ENCODE measurements around the gene DPF3. TPM values are rescaled to one million over a fixed set of nuclear protein-coding genes. Genes with fewer than 3 reads are reported as not detected.
A peak's percentile ranks its signal among the peaks of the same experiment; 100 is the strongest.

The DPF3 gene
- total RNA-seq, 6 experiments from 2014 or later = 1.2 to 5.7 (median 2.9) TPM

DNA sequence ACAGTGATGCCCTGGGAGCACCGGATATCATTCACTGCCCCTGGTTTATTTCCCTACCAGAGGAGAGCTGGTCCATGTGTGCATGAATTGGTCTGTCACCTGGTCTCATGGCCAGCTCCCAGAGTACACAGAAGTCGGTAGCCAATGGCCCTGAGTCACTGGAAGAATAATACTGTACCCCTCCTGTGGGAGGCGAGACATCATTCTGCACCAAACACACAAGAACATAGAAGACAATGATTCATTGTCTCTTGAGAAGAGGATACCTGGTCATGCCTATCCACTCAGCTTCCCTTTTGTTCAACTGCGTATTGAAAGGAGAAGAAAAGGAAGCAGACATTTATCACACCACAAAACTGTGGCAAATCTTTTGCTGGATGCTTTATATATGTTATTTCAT lies 216.2 kb downstream of the DPF3 start:
- DNase-seq (no peak), ATAC-seq (no peak)
- Histone ChIP-seq H3K27me3 (no peaks in the 10 kb centered on the region), H3K9me3 (no peaks in the 10 kb centered on the region), H3K4me3 (no peak overlapping the region), H3K36me3 (no peaks in the 10 kb centered on the region), H3K27ac (no peak overlapping the region), H3K4me1 (no peaks in the 10 kb centered on the region)
- TF ChIP-seq POLR2A (IDR thresholded peaks at IDR 0.05) = no peak
- no peak for TF ChIP-seq CTCF (IDR thresholded peaks at IDR 0.05)
- 93% methylated on average over 2 of the region's 4 CpGs for WGBS (ENCODE audit: insufficient coverage, low coverage, low lambda C conversion rate, missing lambda C conversion rate)
- intact Hi-C loops (cut with DNase I) = no loop called here

DNA sequence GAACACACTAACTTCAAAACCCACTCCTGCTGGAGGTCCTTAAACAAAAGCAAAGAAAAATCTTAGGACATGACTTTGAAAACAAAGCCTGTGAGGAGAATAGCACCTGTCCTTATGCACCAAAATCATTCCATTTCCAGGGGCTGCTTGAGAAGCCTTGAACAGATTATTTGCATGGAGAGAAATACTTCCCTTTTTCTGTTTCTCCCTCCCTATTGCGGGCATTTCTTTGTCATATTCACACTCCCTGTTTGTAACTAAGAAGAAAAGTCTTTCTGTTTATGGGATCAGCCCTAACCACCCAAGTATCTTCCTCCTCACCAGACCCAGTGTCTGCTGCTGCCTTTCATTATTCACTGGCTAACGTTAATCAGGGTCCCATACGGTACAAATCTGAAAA lies 218.8 kb downstream of the DPF3 start:
- TF ChIP-seq POLR2A (IDR thresholded peaks at IDR 0.05) = no peak
- TF ChIP-seq CTCF (IDR thresholded peaks at IDR 0.05) = no peak
- no peak overlapping the region for H3K27ac ChIP-seq
- H3K4me3 ChIP-seq = no peak overlapping the region
- no peaks in the 10 kb centered on the region for H3K36me3 ChIP-seq
- no peak for ATAC-seq
- no peaks in the 10 kb centered on the region for H3K27me3 ChIP-seq
- no peaks in the 10 kb centered on the region for H3K9me3 ChIP-seq
- 60% methylated on average over 3 of the region's 3 CpGs for WGBS (ENCODE audit: insufficient coverage, low coverage, low lambda C conversion rate, missing lambda C conversion rate)
- no peak for DNase-seq
- H3K4me1 ChIP-seq = no peaks in the 10 kb centered on the region
- intact Hi-C loops (cut with DNase I) = no loop called here

DNA sequence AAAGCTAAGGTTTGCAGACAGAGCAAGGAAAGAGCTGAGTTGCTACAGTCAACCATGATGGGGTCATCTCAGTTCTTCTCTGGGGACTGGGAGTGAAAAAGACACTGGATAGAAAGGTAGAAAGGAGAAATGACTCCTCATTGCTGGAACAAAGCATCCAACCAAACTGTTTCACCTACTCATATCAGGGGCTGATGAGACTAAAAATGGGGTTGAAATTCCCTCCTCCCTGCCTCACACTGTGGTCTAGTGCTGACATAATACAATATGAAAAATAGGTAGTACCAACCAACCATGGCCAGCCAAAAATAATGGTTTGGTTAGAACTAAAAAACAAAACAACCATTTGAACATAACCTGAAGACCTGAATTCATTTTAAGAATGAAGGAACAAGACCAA lies 220.7 kb downstream of the DPF3 start:
- H3K27ac ChIP-seq = no peak overlapping the region
- no peaks in the 10 kb centered on the region for H3K27me3 ChIP-seq
- ATAC-seq = no peak
- DNase-seq = no peak
- no peaks in the 10 kb centered on the region for H3K36me3 ChIP-seq
- H3K4me3 ChIP-seq = no peak overlapping the region
- H3K9me3 ChIP-seq = no peaks in the 10 kb centered on the region
- TF ChIP-seq CTCF (IDR thresholded peaks at IDR 0.05) = no peak
- no peak for TF ChIP-seq POLR2A (IDR thresholded peaks at IDR 0.05)
- intact Hi-C loops (cut with DNase I) = no loop called here
- H3K4me1 ChIP-seq = no peaks in the 10 kb centered on the region

- TF ChIP-seq CTCF (IDR thresholded peaks at IDR 0.05) = no peak
- no peak for TF ChIP-seq POLR2A (IDR thresholded peaks at IDR 0.05)
- DNase-seq (no peak), ATAC-seq (no peak)
- H3K27me3 ChIP-seq = no peaks in the 10 kb centered on the region
- H3K27ac ChIP-seq = no peak overlapping the region
- H3K4me1 ChIP-seq = no peaks in the 10 kb centered on the region
- no peak overlapping the region for H3K4me3 ChIP-seq
- no peaks in the 10 kb centered on the region for H3K36me3 ChIP-seq
- H3K9me3 ChIP-seq = no peaks in the 10 kb centered on the region
- intact Hi-C loops (cut with DNase I) = no loop called here
- WGBS (ENCODE audit: insufficient coverage, low coverage, low lambda C conversion rate, missing lambda C conversion rate) = 0% methylated on average over 1 of the region's 1 CpG
These were observed 227.3 kb downstream of the DPF3 start for GRCh38 chr14:72666610-72667009.

DNA sequence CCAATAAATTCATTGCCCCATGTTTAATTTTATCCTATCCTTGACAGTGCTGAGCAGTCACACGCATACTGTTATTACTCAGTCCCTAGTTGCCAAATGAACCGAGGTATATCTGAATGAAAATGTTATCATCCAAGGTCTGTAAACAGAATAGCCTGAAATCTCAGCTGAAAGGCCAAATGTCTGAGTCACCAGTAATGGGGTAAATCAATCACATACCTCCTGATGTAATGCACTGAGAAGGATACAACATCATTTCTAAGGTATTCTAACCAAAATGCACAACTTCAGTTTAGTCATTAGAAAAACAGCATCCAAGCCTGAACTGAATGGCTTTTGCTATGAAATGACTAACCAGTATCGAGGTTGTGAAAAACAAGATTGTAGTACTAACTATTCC lies 228.6 kb downstream of the DPF3 start:
- TF ChIP-seq POLR2A (IDR thresholded peaks at IDR 0.05) (no peak), CTCF (IDR thresholded peaks at IDR 0.05) (no peak)

More for the DNA sequence above, 228.6 kb downstream of the DPF3 start:
- Histone ChIP-seq H3K4me3 (no peak overlapping the region), H3K4me1 (no peaks in the 10 kb centered on the region), H3K9me3 (no peaks in the 10 kb centered on the region), H3K27ac (no peak overlapping the region), H3K36me3 (no peaks in the 10 kb centered on the region), H3K27me3 (no peaks in the 10 kb centered on the region)
- 42% methylated on average over 3 of the region's 3 CpGs for WGBS (ENCODE audit: insufficient coverage, low coverage, low lambda C conversion rate, missing lambda C conversion rate)
- intact Hi-C loops (cut with DNase I) = no loop called here
- DNase-seq (no peak), ATAC-seq (peak in 1 of 4 donors; percentile 95)

All from right lobe of liver (tissue), 6 donors.